ENCODE measurements around the gene CIDEB.

The CIDEB gene

GRCh38 chr14:24321212-24321975 is 13.6 kb upstream of the CIDEB start:
- Histone ChIP-seq H4K20me1 (ENCODE audit: insufficient read depth, low read length) (no peaks in the 10 kb centered on the region), H3K27ac (ENCODE audit: low read length) (no peak overlapping the region), H3K9ac (ENCODE audit: low read depth, low read length) (no peak overlapping the region), H2AFZ (ENCODE audit: low read depth, low read length) (no peak overlapping the region), H3K9me3 (ENCODE audit: insufficient read depth, low read length, severe bottlenecking) (no peaks in the 10 kb centered on the region), H3K36me3 (ENCODE audit: insufficient read depth, low read length) (no peaks in the 10 kb centered on the region), H3K27me3 (ENCODE audit: insufficient read depth, low read length, poor library complexity) (no peaks in the 10 kb centered on the region), H3K4me1 (ENCODE audit: insufficient read depth, low read length) (no peaks in the 10 kb centered on the region), H3K79me2 (ENCODE audit: insufficient read depth, low read length) (no peaks in the 10 kb centered on the region), H3K4me2 (ENCODE audit: insufficient read depth, low read length) (no peak overlapping the region), H3K4me3 (ENCODE audit: low read depth in 1 of 2, low read length in 2 of 2) (no peak overlapping the region)
- ATAC-seq (ENCODE audit: insufficient read depth, low read depth), result no peak
- DNase-seq, result no peak
- TF ChIP-seq CTCF (IDR thresholded peaks at IDR 0.05; ENCODE audit: borderline replicate concordance, extremely low read depth, low read length, poor library complexity, severe bottlenecking) (no peak), EZH2 (IDR thresholded peaks at IDR 0.05; ENCODE audit: borderline replicate concordance, low read depth, low read length, severe bottlenecking) (no peak)

- H3K4me1 ChIP-seq (ENCODE audit: insufficient read depth, low read length), result no peaks in the 10 kb centered on the region
- H3K4me2 ChIP-seq (ENCODE audit: insufficient read depth, low read length), result no peak overlapping the region
- no peaks in the 10 kb centered on the region for H4K20me1 ChIP-seq (ENCODE audit: insufficient read depth, low read length)
- H3K9me3 ChIP-seq (ENCODE audit: insufficient read depth, low read length, severe bottlenecking), result no peaks in the 10 kb centered on the region
- TF ChIP-seq EZH2 (IDR thresholded peaks at IDR 0.05; ENCODE audit: borderline replicate concordance, low read depth, low read length, severe bottlenecking) (no peak), CTCF (IDR thresholded peaks at IDR 0.05; ENCODE audit: borderline replicate concordance, extremely low read depth, low read length, poor library complexity, severe bottlenecking) (no peak)
- H3K27me3 ChIP-seq (ENCODE audit: insufficient read depth, low read length, poor library complexity), result no peaks in the 10 kb centered on the region
- ATAC-seq (ENCODE audit: insufficient read depth, low read depth) (no peak), DNase-seq (no peak)
- no peak overlapping the region for H3K27ac ChIP-seq (ENCODE audit: low read length)
- no peaks in the 10 kb centered on the region for H3K36me3 ChIP-seq (ENCODE audit: insufficient read depth, low read length)
- no peaks in the 10 kb centered on the region for H3K79me2 ChIP-seq (ENCODE audit: insufficient read depth, low read length)
- H2AFZ ChIP-seq (ENCODE audit: low read depth, low read length), result no peak overlapping the region
- no peak overlapping the region for H3K4me3 ChIP-seq (ENCODE audit: low read depth in 1 of 2, low read length in 2 of 2)
- H3K9ac ChIP-seq (ENCODE audit: low read depth, low read length), result no peak overlapping the region
Observed at GRCh38 chr14:24317141-24317928, 9.6 kb upstream of the CIDEB start.

GRCh38 chr14:24316597-24316950 is 8.8 kb upstream of the CIDEB start:
- Histone ChIP-seq H3K4me1 (ENCODE audit: insufficient read depth, low read length) (no peaks in the 10 kb centered on the region), H3K9ac (ENCODE audit: low read depth, low read length) (no peak overlapping the region), H4K20me1 (ENCODE audit: insufficient read depth, low read length) (no peaks in the 10 kb centered on the region), H3K27me3 (ENCODE audit: insufficient read depth, low read length, poor library complexity) (no peaks in the 10 kb centered on the region), H2AFZ (ENCODE audit: low read depth, low read length) (no peak overlapping the region), H3K36me3 (ENCODE audit: insufficient read depth, low read length) (no peaks in the 10 kb centered on the region), H3K4me2 (ENCODE audit: insufficient read depth, low read length) (no peak overlapping the region), H3K4me3 (ENCODE audit: low read depth in 1 of 2, low read length in 2 of 2) (no peak overlapping the region), H3K9me3 (ENCODE audit: insufficient read depth, low read length, severe bottlenecking) (no peaks in the 10 kb centered on the region), H3K27ac (ENCODE audit: low read length) (no peak overlapping the region), H3K79me2 (ENCODE audit: insufficient read depth, low read length) (no peaks in the 10 kb centered on the region)
- no peak for ATAC-seq (ENCODE audit: insufficient read depth, low read depth)
- no peak for DNase-seq
- TF ChIP-seq CTCF (IDR thresholded peaks at IDR 0.05; ENCODE audit: borderline replicate concordance, extremely low read depth, low read length, poor library complexity, severe bottlenecking) (no peak), EZH2 (IDR thresholded peaks at IDR 0.05; ENCODE audit: borderline replicate concordance, low read depth, low read length, severe bottlenecking) (no peak)
